Upper lobe of left lung (tissue), 6 donors: ENCODE data around the gene NR2F1-AS1. TPM values are rescaled to one million over a fixed set of nuclear protein-coding genes. Genes with fewer than 3 reads are reported as not detected.
A peak's percentile ranks its signal among the peaks of the same experiment; 100 is the strongest.

Experiments used
- ATAC-seq, 2 donors: fragments of 200-7000 bp; cut with Tn5 transposase; one replicate each; pipeline ENCODE4 v1.9.1; 2022; ENCODE audit warnings: mild to moderate bottlenecking in 2 of 2, moderate library complexity in 2 of 2; ENCODE audit not compliant: low FRiP score in 2 of 2
- DNase-seq, 2 donors: peaks; one replicate each; pipeline ENCODE4 v3.0.0-alpha.2; 2019 to 2020
- H3K27ac ChIP-seq, 4 donors: fragments of 200-600 bp; sonication (generic); one replicate each; pipeline ENCODE4 v1.5.1; 2016 to 2019
- H3K27me3 ChIP-seq, 4 donors: fragments of 200-600 bp; sonication (generic); one replicate each; pipeline ENCODE4 v1.5.1; 2017 to 2019
- H3K36me3 ChIP-seq, 4 donors: fragments of 200-600 bp; sonication (generic); one replicate each; pipeline ENCODE4 v1.5.1; 2016 to 2019
- H3K4me1 ChIP-seq, 4 donors: fragments of 200-600 bp; sonication (generic); one replicate each; pipeline ENCODE4 v1.5.1; 2018 to 2019
- H3K4me3 ChIP-seq, 4 donors: fragments of 200-600 bp; sonication (generic); one replicate each; pipeline ENCODE4 v1.5.1; 2017 to 2019; ENCODE audit warnings: mild to moderate bottlenecking in 2 of 4, moderate library complexity in 1 of 4
- H3K9me3 ChIP-seq, 4 donors: fragments of 200-600 bp; sonication (generic); one replicate each; pipeline ENCODE4 v1.5.1; 2018 to 2019
- CTCF ChIP-seq, 6 experiments: fragments of 450-650 bp in 4 of 6; fragments of 200-600 bp in 2 of 6; sonication (generic) in 2 of 6; IDR thresholded peaks; one replicate each; pipeline ENCODE4 v1.5.1; 2016 to 2019; ENCODE audit warnings: antibody characterized with exemption in 6 of 6
- EP300 ChIP-seq, 4 donors: sonication (generic); formaldehyde crosslinking; IDR thresholded peaks; one replicate each; pipeline ENCODE4 v1.5.1; 2017; ENCODE audit warnings: antibody characterized with exemption in 4 of 4, control low read depth in 2 of 4
- POLR2A ChIP-seq, 4 donors: fragments of 450-650 bp; IDR thresholded peaks; one replicate each; pipeline ENCODE4 v1.5.1; 2016 to 2017; ENCODE audit warnings: antibody characterized with exemption in 4 of 4, mild to moderate bottlenecking in 2 of 4
- POLR2AphosphoS5 ChIP-seq, 2 donors: sonication (generic); formaldehyde crosslinking; IDR thresholded peaks; one replicate each; pipeline ENCODE4 v1.5.1; 2017; ENCODE audit warnings: antibody characterized with exemption in 2 of 2
- WGBS, 2 donors: methylation state at CpG; one replicate each; pipeline ENCODE4 v1.1.5; 2017 to 2018; 5-methylcytosine and 5-hydroxymethylcytosine counted together
- total RNA-seq, 6 donors: library from RNA; depleted of rRNA in 4 of 6; stranded (reverse); fragments of >200 nt in 4 of 6; gene quantifications; one replicate each; pipeline versions ENCODE4 v1.1.0 to v1.2.1, GENCODE V29; 2016 to 2021
- donor health status: DM: no; HTN: no; CAD: no; lungs with moderate emphysema.
- donor health status: DM: no; HTN: yes; CAD: no; lungs with severe emphysema.

NR2F1-AS1 gene
- total RNA-seq, 6 donors from 2014 or later: 4.4 to 19.9 (median 11.4) TPM

- no peak overlapping the region for H3K27ac ChIP-seq
- H3K9me3 ChIP-seq: no peaks in the 10 kb centered on the region
- H3K27me3 ChIP-seq: peaks cover 0 to 59% (median 22%) of the 10 kb centered on the region in 4 donors
- DNase-seq (no peak), ATAC-seq (no peak)
- H3K4me1 ChIP-seq: peaks cover 8 to 28% (median 14%) of the 10 kb centered on the region in 4 donors
- 16 to 38% methylated on average over 4 of the region's 4 CpGs for WGBS, 2 donors
- H3K36me3 ChIP-seq: no peaks in the 10 kb centered on the region
- H3K4me3 ChIP-seq: no peak overlapping the region
- no peak for TF ChIP-seq POLR2AphosphoS5 (IDR thresholded peaks at IDR 0.05)
- TF ChIP-seq CTCF (IDR thresholded peaks at IDR 0.05): no peak
- no peak for TF ChIP-seq POLR2A (IDR thresholded peaks at IDR 0.05)
- TF ChIP-seq EP300 (IDR thresholded peaks at IDR 0.05): no peak
Measured at GRCh38 chr5:93608855-93609254, 27.8 kb upstream of the NR2F1-AS1 start.

GRCh38 chr5:93607367-93608258 is 26.6 kb upstream of the NR2F1-AS1 start:
- TF ChIP-seq POLR2AphosphoS5 (IDR thresholded peaks at IDR 0.05) (no peak), CTCF (IDR thresholded peaks at IDR 0.05) (peak in 4 of 6 experiments; percentile 13 to 30 (median 23))
- peaks cover 0 to 63% (median 24%) of the 10 kb centered on the region in 4 donors for H3K27me3 ChIP-seq
- no peaks in the 10 kb centered on the region for H3K9me3 ChIP-seq
- no peaks in the 10 kb centered on the region for H3K36me3 ChIP-seq
- WGBS, 2 donors: 13 to 14% methylated on average over 19 of the region's 19 CpGs
- DNase-seq (no peak), ATAC-seq (peak; percentile 53 to 70)
- H3K4me3 ChIP-seq: peak overlapping the region in 2 of 4 donors; percentile 9 to 13
- H3K27ac ChIP-seq: peak overlapping the region in 2 of 4 donors; percentile 19 to 28
- H3K4me1 ChIP-seq: peaks cover 8 to 27% (median 13%) of the 10 kb centered on the region in 4 donors

DNA sequence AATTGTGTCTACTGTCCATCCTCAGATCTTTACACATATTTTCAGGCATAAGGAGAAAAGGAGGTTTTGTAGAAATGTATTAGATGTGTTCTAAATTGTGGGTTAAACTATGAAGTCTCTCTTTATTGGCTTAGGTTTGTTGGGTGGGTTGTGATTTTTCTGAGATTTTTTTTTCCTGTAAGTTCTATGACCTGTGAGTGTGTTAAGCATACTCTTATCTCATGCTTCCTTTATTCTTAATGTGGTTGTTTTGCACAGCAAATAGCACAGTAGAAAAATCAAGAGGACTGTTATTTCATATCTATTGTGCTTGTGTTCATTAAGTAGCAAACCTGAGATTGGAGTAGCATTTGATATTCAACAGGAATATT is 25.3 kb upstream of the NR2F1-AS1 start:
- Histone ChIP-seq H3K27me3 (peaks cover 0 to 66% (median 23%) of the 10 kb centered on the region in 4 donors), H3K4me3 (no peak overlapping the region), H3K27ac (no peak overlapping the region), H3K36me3 (no peaks in the 10 kb centered on the region), H3K4me1 (peaks cover 8 to 20% (median 11%) of the 10 kb centered on the region in 4 donors), H3K9me3 (no peaks in the 10 kb centered on the region)
- TF ChIP-seq CTCF (IDR thresholded peaks at IDR 0.05) (no peak), POLR2AphosphoS5 (IDR thresholded peaks at IDR 0.05) (no peak), POLR2A (IDR thresholded peaks at IDR 0.05) (no peak), EP300 (IDR thresholded peaks at IDR 0.05) (no peak)
- DNase-seq: no peak
- ATAC-seq: no peak

GRCh38 chr5:93604644-93605515 is 23.9 kb upstream of the NR2F1-AS1 start:
- no peaks in the 10 kb centered on the region for H3K36me3 ChIP-seq
- peaks cover 0 to 59% (median 21%) of the 10 kb centered on the region in 4 donors for H3K27me3 ChIP-seq
- TF ChIP-seq CTCF (IDR thresholded peaks at IDR 0.05) (no peak), POLR2A (IDR thresholded peaks at IDR 0.05) (no peak), EP300 (IDR thresholded peaks at IDR 0.05) (no peak), POLR2AphosphoS5 (IDR thresholded peaks at IDR 0.05) (no peak)
- no peaks in the 10 kb centered on the region for H3K9me3 ChIP-seq
- H3K4me1 ChIP-seq: peaks cover 8 to 20% (median 11%) of the 10 kb centered on the region in 4 donors
- DNase-seq (no peak), ATAC-seq (no peak)
- H3K4me3 ChIP-seq: peak overlapping the region in 2 of 4 donors; percentile 40
- peak overlapping the region; percentile 59 to 79 (median 68) for H3K27ac ChIP-seq
- WGBS, 2 donors: 38 to 48% methylated on average over 10 of the region's 10 CpGs
